A549 (cell line): ENCODE results near the gene TMEM63C.

Experiments used
- CEBPB ChIP-seq, 2 experiments: fragments of >200 bp in 1 of 2; sonication (Bioruptor Twin) in 1 of 2; formaldehyde crosslinking in 1 of 2; IDR thresholded peaks; 2 replicates each; pipeline ENCODE4 v1.6.1; 2012 to 2016
- POLR2A ChIP-seq: IDR thresholded peaks from 2 replicates; pipeline ENCODE4 v1.6.1; 2012; ENCODE audit warnings: mild to moderate bottlenecking, low read length
- TF ChIP-seq, protein P1 (sequence below): fragments of >200 bp; sonication (Bioruptor Twin); formaldehyde crosslinking; IDR thresholded peaks from 3 replicates; pipeline ENCODE4 v1.5.1; 2016
- TF ChIP-seq, protein P2 (sequence below): fragments of 200-600 bp; sonication (generic); IDR thresholded peaks from 2 replicates; pipeline ENCODE4 v1.6.1; 2016; ENCODE audit warnings: antibody characterized with exemption, mild to moderate bottlenecking, moderate library complexity

DNA sequence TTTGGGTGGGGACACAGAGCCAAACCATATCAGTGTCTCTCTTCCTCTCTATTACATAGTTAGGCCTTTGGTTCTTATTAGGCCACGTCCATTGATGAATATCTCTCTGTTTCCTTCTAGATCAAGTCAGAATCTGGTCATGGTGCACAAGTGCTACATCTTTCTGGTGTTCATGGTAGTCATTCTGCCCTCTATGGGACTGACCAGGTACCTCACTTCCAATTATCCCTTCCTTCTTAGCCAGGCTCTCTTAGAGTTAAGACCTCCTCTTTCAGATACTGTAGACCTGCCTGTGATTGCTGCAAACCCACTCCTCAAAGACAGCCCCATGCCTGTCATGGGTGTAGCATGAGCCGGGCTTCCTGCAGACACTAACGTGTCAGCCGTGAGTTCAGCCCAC, 64.2 kb downstream of the TMEM63C start:
- TF ChIP-seq CEBPB (IDR thresholded peaks at IDR 0.05) = no peak
- no peak for TF ChIP-seq POLR2A
- TF ChIP-seq, protein P1, sequence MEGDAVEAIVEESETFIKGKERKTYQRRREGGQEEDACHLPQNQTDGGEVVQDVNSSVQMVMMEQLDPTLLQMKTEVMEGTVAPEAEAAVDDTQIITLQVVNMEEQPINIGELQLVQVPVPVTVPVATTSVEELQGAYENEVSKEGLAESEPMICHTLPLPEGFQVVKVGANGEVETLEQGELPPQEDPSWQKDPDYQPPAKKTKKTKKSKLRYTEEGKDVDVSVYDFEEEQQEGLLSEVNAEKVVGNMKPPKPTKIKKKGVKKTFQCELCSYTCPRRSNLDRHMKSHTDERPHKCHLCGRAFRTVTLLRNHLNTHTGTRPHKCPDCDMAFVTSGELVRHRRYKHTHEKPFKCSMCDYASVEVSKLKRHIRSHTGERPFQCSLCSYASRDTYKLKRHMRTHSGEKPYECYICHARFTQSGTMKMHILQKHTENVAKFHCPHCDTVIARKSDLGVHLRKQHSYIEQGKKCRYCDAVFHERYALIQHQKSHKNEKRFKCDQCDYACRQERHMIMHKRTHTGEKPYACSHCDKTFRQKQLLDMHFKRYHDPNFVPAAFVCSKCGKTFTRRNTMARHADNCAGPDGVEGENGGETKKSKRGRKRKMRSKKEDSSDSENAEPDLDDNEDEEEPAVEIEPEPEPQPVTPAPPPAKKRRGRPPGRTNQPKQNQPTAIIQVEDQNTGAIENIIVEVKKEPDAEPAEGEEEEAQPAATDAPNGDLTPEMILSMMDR = no peak
- TF ChIP-seq, protein P2, sequence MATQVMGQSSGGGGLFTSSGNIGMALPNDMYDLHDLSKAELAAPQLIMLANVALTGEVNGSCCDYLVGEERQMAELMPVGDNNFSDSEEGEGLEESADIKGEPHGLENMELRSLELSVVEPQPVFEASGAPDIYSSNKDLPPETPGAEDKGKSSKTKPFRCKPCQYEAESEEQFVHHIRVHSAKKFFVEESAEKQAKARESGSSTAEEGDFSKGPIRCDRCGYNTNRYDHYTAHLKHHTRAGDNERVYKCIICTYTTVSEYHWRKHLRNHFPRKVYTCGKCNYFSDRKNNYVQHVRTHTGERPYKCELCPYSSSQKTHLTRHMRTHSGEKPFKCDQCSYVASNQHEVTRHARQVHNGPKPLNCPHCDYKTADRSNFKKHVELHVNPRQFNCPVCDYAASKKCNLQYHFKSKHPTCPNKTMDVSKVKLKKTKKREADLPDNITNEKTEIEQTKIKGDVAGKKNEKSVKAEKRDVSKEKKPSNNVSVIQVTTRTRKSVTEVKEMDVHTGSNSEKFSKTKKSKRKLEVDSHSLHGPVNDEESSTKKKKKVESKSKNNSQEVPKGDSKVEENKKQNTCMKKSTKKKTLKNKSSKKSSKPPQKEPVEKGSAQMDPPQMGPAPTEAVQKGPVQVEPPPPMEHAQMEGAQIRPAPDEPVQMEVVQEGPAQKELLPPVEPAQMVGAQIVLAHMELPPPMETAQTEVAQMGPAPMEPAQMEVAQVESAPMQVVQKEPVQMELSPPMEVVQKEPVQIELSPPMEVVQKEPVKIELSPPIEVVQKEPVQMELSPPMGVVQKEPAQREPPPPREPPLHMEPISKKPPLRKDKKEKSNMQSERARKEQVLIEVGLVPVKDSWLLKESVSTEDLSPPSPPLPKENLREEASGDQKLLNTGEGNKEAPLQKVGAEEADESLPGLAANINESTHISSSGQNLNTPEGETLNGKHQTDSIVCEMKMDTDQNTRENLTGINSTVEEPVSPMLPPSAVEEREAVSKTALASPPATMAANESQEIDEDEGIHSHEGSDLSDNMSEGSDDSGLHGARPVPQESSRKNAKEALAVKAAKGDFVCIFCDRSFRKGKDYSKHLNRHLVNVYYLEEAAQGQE = no peak
